A673 (cell line): ENCODE measurements around the gene BASP1. TPM values are rescaled to one million over a fixed set of nuclear protein-coding genes. Genes with fewer than 3 reads are reported as not detected.

Source experiments
- BruUV-seq: library from RNA; stranded (reverse); fragments of 400-500 nt; replicated peaks from 2 replicates; lab custom pipeline; 2021; lab: Mats Ljungman, UMichigan
- CTCF ChIA-PET: fragments of 300-600 bp; sonication (Branson Sonifier 250); formaldehyde crosslinking; loops from one replicate; lab custom pipeline; 2022; ENCODE audit warnings: antibody characterized with exemption; lab: Charles Lee
- POLR2A ChIA-PET: fragments of 300-600 bp; sonication (Branson Sonifier 250); formaldehyde crosslinking; loops from one replicate; lab custom pipeline; 2022; ENCODE audit warnings: antibody characterized with exemption; ENCODE audit not compliant: low non-redundant PET; lab: Charles Lee
- DNase-seq: peaks from one replicate; pipeline ENCODE4 v3.0.0-alpha.2; 2015; ENCODE audit warnings: low spot score
- H3K27ac ChIP-seq: fragments of 200-600 bp; sonication (generic); 2 replicates; pipeline ENCODE4 v1.5.1; 2016; ENCODE audit warnings: mixed run types, low read depth, mild to moderate bottlenecking, mixed read lengths, antibody characterized with exemption, low read length; ENCODE audit not compliant: poor library complexity, severe bottlenecking
- H3K27me3 ChIP-seq: fragments of 200-600 bp; sonication (generic); replicated peaks from 2 replicates; pipeline ENCODE4 v1.6.1; 2017; ENCODE audit warnings: mixed run types, low read depth, mild to moderate bottlenecking, mixed read lengths, antibody characterized with exemption, low read length; ENCODE audit not compliant: insufficient read depth, poor library complexity
- H3K36me3 ChIP-seq: fragments of 200-600 bp; sonication (generic); 2 replicates; pipeline ENCODE4 v1.6.1; 2016; ENCODE audit warnings: mixed run types, mild to moderate bottlenecking, mixed read lengths, antibody characterized with exemption, low read length; ENCODE audit not compliant: insufficient read depth, poor library complexity, severe bottlenecking
- H3K4me1 ChIP-seq: fragments of 200-600 bp; sonication (generic); 2 replicates; pipeline ENCODE4 v1.6.1; 2017; ENCODE audit warnings: mixed run types, mild to moderate bottlenecking, mixed read lengths, antibody characterized with exemption, low read length; ENCODE audit not compliant: insufficient read depth, poor library complexity, severe bottlenecking
- H3K4me3 ChIP-seq: fragments of 200-600 bp; sonication (generic); 2 replicates; pipeline ENCODE4 v1.5.1; 2016; ENCODE audit warnings: low read depth, mixed run types, mild to moderate bottlenecking, mixed read lengths, low read length; ENCODE audit not compliant: poor library complexity, severe bottlenecking
- H3K9me3 ChIP-seq: fragments of 200-600 bp; sonication (generic); 2 replicates; pipeline ENCODE4 v1.6.1; 2016; ENCODE audit warnings: mixed run types, low read depth, mild to moderate bottlenecking, mixed read lengths, antibody characterized with exemption, low read length; ENCODE audit not compliant: poor library complexity, severe bottlenecking
- CTCF ChIP-seq: fragments of 300-800, 200-600 bp; sonication (generic); conservative IDR thresholded peaks from 2 replicates; pipeline ENCODE4 v1.5.1; 2017; ENCODE audit warnings: low read depth, mild to moderate bottlenecking, antibody characterized with exemption, low read length, moderate library complexity, mixed read lengths
- EZH2 ChIP-seq: fragments of 200-600 bp; sonication (generic); IDR thresholded peaks from 2 replicates; pipeline ENCODE4 v1.6.1; 2017; ENCODE audit warnings: borderline replicate concordance, low read depth, mild to moderate bottlenecking, mixed read lengths, antibody characterized with exemption, low read length; ENCODE audit not compliant: poor library complexity, severe bottlenecking
- intact Hi-C: fragments of 100-400 bp; cut with micrococcal nuclease; formaldehyde crosslinking; loops from one replicate; pipeline ENCODE4 v1.10.0; 2022; ENCODE audit not compliant: unreplicated experiment
- total RNA-seq: library from RNA; stranded (reverse); gene quantifications from 2 replicates; pipeline ENCODE4 v1.2.3, GENCODE V29; 2021

Gene BASP1
- total RNA-seq, 1 experiment from 2014 or later = 394 TPM

- H3K4me3 ChIP-seq = no peak overlapping the region
- no peak for DNase-seq
- no peaks in the 10 kb centered on the region for H3K9me3 ChIP-seq
- H3K27ac ChIP-seq = no peak overlapping the region
- POLR2A ChIA-PET = no interaction called here
- intact Hi-C loops = no loop called here
- CTCF ChIA-PET = no interaction called here
- BruUV-seq = no TSS peak
- no peaks in the 10 kb centered on the region for H3K27me3 ChIP-seq
- H3K4me1 ChIP-seq = no peaks in the 10 kb centered on the region
- TF ChIP-seq EZH2 (no peak), CTCF (no peak)
- H3K36me3 ChIP-seq = no peaks in the 10 kb centered on the region
Observed at GRCh38 chr5:17292434-17293015, 75.1 kb downstream of the BASP1 start.

- intact Hi-C loops = no loop called here
- Histone ChIP-seq H3K4me1 (no peaks in the 10 kb centered on the region), H3K36me3 (no peaks in the 10 kb centered on the region), H3K9me3 (no peaks in the 10 kb centered on the region), H3K4me3 (no peak overlapping the region), H3K27me3 (no peaks in the 10 kb centered on the region), H3K27ac (no peak overlapping the region)
- CTCF ChIA-PET = no interaction called here
- DNase-seq = no peak
- BruUV-seq = no TSS peak
- POLR2A ChIA-PET = no interaction called here
- TF ChIP-seq CTCF (no peak), EZH2 (no peak)
Observed at GRCh38 chr5:17294639-17295311, 77.3 kb downstream of the BASP1 start.

GRCh38 chr5:17295671-17296070 is 78.2 kb downstream of the BASP1 start:
- no peaks in the 10 kb centered on the region for H3K36me3 ChIP-seq
- no TSS peak for BruUV-seq
- ChIA-PET POLR2A (no interaction called here), CTCF (no interaction called here)
- H3K27ac ChIP-seq = no peak overlapping the region
- no peaks in the 10 kb centered on the region for H3K9me3 ChIP-seq
- H3K4me3 ChIP-seq = no peak overlapping the region
- intact Hi-C loops = no loop called here
- H3K4me1 ChIP-seq = no peaks in the 10 kb centered on the region
- no peaks in the 10 kb centered on the region for H3K27me3 ChIP-seq
- no peak for DNase-seq
- TF ChIP-seq EZH2 = no peak
- no peak for TF ChIP-seq CTCF
